ENCODE data around the gene HMX1.

The HMX1 gene

DNA sequence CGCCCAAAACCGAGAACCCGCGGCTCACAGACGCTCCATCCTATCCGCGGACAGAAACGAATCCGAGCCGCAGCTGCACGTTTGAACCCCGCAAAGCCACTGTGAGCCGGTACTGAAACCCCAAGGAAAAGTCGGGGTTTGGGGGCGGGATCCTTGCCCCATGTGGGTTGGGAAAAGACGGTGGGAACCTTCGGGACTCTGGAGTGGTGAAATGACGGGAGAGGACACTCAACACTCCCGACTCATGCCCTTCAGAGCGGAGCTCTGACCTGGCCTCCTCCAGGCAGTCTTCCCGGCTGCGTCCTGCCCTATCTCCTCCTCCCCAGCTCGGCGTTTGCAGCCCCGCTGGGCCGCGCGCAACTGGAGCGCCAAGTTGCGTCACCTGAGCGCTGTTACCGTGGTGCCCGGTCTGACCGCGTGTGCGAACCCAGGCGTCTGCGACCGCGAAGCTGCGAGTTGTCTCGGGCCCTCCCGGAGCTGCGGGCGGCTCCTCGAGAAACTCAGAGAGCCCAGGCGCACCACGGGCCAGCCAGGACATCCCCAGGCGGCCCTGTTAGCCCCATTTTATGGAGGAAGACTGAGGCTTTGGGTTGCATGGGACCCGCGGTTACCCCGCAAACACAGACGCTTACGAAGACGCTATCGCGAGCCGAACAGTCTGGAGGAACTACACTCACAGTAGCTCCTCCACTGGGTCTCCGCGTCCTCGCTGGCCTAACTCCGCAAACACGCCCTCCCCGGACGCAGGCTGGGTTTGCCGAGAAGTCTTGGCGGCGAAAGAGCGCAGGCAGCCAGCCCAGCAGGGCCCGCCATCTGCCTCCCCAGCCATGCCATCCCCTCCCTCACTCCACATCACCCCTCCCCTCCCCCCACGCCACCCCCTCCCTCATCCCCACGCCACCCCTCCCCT is 20.3 kb upstream of the HMX1 start:
- DNase-seq = no peak

DNA sequence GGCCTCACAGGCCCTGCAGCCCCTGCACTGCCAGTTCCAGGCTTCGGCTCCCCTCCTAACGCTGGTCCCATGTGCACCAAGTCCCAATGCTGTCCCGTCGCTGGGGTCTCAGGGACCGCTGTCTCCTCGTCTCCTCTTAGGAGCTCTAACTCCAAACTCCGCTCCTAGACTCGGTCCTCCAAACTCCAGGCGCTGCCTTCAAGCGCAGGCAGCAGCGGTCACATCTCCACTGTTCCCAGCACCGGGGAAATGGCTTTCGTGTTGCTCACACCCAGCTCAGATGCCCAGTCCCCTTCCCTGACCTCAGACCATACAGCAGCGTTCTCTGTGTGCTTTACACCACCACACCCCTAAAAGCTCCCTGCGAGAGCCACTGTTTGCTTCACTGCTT is 19.6 kb upstream of the HMX1 start:
- no peak for DNase-seq

DNA sequence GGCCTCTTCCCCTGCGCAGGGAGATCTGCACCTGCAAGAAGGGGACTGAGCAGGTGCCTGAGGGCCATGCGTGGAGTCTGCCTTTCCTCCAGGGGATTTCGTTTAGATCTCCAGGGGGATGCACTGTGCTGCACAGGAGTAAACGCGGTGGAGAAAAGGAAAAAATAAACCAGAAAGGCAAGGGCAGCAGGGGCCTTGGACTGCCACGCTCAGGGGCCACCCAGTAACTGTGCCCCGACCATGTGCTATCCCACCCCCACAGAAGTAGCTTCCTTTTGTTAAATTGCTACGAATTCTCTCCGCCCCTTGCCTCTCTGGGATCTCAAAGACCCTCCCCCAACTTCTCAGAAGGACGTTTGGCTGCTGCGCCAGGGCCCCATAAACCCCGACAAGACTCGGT is 17.2 kb upstream of the HMX1 start:
- DNase-seq = no peak

DNA sequence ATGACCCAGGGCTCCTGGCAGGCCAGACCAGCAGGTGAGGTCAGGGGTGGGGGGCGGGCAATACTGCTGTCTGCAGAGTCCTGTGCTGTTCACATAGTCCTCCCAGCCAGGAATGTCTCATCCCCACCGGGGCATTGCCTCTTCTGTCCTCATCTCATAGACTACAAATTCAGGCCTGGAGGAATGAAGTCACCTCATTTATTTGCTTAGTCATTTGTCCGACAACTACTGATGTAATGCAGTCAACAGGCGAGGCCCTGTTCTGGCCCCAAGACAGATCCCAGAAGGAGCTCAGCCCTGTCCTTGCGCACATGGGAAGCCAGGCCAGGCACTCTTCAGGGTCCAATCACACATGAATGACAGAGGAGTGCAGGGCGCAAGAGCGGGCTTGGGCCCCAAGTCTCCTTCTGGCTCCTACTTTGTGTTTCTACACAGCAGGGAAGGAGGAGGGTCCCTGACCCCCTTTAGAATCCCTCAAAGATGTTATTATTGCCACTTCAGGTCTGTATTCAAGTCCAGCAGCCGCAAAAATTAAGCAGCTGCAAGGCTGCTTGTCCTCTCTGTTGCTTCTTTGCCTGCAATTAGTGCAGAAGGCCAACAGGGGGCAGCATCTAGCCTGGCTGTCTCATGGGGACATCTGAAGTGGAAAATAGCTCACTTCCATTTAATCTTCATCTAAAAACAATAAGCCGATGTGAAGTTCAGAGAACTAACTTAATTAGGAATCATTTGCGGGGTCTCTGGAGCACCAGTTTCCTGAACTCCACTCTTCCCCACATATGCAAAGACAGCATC is 15.2 kb upstream of the HMX1 start:
- no peak for DNase-seq

DNA sequence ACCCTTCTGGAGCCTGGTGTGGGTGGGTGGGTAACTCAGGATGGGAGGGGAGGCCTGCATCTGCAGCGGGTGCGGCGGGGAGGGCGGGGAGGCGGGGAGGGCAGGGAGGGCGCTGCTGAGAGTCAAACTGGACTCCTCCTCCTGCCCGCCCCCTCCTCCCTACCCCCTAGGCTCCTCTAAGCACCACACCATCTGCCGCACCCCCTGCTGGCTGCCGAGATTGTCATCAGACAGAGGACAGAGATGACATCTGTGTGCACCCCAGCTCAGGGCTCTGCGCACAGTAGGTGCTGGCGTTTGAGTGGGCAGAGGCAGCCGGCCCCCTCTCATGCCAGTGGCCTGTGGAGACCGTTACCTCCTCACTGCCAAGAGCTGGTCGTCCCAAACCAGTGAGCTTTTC is 10.6 kb upstream of the HMX1 start:
- no peak for DNase-seq

DNA sequence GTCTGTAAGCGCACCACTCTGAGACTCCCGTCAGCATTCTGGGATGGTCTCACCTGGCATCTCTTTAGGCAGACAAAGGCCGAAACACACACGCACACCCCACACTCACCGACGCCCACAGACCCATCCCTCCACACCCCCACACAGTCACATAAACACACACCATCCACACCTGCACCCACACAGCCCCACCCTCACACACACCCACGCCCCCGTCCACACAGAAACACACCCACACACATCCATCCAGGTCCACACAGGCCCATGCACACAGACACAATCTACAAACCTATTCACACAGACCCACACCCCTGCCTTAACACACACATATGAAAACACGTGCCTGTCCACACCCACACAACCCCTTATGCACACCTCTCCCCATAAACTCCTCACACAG is 9.2 kb upstream of the HMX1 start:
- DNase-seq = no peak

DNA sequence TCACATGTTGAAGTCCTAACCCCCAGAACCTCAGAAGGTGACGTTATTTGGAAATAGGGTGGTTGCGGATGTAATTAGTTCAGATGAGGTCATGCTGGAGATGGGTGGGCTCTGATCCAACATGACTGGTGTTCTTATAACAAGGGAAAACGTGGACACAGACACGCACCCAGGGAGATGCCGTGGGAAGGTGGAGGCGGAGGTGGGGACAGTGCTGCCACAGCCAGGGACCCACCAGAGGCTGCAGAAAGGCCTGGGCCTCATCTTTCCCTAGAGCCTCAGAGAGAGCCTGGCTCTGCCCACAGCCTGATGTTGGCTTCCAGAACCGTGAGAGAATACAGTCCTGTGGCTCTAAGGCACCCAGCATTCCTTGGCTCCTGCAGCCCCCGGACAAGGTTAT is 7.9 kb upstream of the HMX1 start:
- DNase-seq = no peak

DNA sequence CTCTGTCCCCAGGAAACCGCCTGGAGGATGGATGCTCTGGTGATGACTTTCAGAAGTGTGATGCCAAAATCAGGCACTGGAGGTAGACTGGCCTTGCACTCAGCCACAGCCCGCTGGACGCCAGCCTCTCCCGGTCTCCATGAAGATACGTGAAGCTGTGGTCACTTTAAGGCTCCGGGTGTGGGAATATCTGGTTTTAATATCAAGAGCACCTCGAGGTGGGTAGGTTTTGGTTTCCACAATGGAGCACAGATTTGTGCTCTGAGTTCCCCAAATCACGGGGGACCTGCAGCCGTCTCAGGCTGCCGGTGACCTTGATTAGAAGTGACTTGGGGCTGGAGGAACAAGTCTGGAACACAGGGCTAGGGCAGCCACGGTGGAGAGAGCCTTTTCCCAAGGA is 6.8 kb upstream of the HMX1 start:
- no peak for DNase-seq

DNA sequence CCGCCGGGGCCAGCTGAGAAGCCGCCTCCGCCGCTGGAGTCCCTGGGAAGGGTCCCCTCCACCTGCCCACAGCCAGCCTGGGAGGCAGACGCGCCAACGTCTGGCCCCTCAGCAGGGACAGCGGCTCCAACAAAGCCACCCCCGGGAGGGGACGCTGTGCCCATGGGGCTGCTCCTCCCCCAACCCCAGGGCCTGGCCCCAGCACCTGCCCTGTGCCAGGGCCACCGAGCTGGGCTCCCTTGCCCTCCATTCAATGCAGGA is 6.1 kb upstream of the HMX1 start:
- DNase-seq = no peak

DNA sequence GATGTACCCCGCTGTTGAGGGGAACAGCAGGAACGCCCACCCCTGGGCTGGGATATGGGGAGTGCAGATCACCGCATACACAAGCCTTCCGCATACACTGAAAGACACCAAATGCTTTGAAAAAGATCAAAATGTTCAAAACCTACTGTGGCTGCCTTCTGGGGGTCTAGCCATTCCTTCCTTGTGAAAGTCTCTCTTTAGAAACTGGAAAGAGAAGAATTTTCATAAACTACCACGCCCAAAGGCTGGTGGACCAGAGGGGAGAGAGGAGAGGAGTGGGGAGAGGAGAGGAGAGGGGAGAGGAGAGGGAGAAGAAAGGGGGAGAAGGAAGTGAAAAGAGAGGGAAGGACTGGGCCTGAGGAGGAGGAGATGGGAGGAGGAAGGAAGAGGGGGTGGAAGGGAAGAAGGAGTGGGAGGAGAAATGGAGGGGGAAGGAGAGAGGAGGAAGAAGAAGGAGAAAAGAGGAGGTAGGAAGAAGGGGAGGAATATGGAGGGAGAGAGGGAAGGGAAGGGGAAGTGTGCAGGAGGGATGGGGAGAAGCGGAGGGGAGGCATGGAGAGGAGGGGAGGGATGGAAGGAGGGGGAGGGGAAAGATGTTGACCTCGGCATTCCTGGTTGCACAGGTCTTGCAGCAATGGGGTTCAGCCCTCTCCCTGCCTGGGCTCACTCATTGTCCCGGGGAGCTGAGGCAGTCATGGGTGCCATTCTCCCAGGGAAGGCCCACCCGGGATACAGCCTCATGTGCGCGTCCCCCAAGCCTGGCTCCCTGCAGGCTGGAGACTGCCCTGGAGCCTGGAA is 5.5 kb upstream of the HMX1 start:
- no peak for DNase-seq

DNA sequence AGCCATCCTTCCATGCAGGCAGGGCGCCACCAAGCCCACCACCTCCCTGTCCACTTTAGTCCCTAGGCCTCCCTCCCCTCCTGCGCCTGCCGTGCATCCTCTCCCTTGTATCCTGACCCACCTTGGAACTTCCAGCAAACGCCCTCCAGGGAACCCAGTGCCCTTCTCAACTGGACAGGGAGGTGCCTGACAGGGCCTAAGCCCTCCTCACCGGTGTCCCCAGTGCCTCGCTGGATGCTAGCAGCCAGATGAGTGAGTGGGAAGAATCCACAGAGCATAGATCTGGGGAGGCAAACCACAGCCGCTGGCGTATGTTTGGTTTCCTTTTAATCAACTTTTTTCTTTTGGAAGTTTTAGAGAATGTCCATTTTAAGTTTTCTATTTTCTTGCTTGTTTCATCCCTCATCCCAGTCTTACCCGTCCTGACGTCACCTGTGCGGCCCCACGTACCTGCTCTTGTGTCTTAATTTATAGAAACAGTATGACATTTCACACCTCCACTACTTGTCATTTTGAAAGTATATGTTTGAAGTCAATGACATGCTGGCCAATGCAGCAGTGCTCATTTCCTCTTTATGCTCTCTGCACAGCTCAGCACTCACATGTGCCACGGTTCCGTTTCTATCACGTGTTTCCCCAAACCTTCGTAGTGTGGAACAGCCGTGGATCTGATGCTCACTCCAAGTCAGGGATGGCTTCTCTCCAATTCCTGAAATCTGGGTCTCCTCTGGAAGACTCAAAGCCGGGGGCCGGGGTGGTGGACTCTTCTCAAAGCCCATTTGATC is 3.4 kb upstream of the HMX1 start:
- DNase-seq = no peak

DNA sequence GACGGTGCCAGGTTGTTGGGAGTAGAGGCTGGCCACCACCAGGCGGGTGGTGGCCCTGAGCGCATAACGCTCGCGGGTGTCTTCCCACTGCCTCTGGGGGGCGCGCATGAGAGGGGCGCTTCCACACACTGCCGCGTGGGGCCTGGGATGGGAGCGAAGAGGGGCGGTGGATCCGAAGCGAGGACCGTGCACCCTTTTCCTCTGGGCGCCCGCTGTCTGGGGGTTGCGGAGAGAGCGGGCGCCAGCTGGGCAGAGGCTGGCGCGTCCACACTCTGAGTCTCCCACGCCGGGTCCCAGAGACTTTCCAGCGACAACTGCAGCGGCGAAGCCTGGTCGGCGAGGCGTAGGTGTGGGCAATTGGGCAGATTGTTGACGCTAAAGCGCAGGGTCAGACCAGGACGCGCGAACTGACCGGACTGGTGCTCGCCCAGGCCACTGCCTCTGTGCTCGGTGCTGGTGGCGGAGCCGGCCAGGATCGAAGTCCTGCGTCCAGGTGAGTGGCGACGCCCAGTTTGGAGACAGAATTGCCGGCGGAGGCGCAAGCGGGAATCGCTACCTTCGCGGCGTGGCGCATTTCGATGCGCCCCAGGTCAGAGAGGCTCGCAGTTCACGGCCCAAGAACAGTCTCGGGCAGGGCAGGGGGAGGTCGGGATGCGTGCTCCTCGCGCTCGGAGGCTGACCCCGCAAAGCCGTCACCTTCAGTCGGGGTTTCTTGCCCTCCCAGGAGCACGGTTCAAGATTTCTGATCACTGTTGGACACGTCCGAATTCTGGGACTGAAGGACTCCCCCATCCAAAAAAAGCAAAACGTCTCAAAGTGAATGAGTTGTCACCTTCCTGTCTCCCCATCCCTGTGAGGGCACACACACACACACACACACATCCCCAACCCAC is 2.6 kb upstream of the HMX1 start:
- DNase-seq = no peak

DNA sequence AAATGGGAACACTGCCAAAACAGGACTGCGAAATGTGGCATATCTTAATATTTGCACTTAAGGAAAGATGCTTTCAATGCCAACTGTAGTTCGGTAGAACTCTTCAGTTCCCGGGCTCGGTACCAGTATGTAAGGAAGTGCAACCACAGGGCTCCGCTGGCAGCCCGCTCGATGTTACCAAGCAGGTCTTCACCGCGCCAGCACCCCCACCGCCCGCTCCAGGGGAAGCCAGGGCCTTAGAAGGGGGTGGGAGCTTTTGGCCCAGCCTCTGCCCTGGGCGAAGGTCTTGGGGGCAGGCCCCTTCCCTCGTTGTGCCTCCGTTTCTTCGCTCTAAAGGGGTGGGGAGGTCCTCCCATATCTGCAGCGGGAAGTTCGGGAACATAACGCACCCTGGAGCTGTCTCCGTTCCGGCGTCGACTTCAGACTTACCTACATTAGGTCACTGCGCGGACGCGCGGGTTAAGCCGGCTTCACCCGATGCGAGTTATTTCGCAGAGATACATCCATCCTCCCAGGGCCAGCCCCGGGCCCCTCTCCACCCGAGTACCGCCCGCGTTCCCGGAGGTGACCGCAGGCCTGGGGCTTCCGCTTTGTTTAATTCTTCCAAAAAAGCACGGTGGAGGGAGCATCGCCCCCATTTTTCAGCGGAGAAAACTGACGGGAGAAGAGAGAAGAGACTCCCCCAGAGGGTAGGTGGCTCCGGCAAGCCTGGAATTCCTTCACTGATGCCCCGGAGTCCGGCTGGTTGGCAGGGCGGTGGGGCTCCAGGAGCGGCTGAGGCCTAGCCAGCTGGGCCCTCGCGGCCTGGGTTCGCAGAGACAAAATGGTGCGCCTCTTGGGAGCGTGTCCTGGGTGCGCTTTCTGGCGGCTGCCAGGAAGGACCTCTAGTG is 1.0 kb upstream of the HMX1 start:
- no peak for DNase-seq

DNA sequence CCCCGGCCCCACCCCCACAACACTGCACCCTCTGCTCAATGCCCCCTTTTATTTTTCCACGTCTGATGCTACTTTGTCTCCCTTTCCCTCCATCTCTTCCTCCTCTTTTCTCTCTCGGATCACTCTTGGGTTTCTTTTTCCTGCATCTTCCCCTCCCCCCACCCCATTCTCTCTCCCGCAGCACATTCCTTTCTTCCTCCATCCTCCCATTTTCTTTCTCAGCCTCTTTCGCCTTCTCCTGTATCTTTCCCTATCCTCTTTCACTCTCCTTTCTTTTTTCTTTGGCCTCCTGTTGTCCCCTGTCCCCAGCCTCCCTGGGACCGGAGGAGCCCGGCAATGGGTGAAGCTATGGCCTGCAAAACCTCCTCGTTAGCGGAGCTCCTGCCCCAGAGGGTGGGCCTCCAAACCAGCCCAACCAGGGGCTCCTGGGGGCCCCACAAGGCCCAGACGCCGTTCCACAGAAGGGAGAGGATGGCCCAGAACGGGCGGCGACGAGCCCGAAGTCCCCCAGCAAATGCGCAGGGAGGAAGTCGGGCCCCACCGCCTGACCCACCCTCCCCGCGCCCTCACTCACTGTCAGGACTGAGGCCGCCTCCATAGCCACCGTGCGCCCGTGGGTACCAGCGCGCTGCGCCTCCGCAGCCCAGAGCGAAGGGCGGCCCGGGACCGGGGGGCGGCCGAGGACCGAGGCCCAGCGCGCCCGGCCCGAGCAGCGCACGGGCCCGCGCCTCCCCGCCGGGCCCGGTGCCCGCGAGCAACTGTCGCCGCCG is 807 bp downstream of the HMX1 start:
- DNase-seq = no peak

DNA sequence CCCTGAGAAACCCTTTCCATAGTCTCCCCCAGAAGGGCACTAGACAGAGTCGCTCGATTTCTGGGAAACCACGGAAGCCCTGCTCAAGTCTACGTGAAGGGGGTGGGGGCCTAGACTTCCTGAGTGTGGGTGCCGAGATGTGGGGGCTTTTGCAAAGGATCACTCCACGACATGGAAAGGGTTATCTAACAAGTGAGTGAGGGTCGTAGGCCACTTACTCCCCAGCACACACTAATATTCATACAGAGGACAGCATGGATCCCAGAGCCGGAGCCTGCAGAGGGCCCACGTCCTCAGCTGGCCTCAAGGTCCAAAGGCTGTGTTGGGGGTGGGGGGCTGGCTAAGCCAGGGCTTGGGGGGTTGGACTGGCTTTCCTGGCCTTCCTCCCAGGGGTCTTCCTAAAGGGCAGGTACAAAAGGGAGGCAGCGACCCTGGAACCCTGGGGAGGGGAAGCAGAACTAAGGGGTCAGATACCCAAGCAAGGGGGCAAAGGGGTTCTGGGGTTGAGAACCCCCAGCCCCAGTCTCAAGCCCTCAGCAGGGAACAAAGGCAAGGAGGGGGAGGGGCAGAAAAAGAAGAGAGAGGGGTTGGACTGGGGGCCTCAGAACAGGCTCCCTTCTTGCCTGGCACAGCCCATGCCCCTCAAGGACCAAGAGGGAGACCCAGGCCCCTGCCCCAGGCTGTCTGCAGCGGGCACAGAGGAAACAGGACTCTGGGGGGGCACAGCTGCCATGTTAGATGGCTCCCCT is 1.6 kb downstream of the HMX1 start:
- no peak for DNase-seq

DNA sequence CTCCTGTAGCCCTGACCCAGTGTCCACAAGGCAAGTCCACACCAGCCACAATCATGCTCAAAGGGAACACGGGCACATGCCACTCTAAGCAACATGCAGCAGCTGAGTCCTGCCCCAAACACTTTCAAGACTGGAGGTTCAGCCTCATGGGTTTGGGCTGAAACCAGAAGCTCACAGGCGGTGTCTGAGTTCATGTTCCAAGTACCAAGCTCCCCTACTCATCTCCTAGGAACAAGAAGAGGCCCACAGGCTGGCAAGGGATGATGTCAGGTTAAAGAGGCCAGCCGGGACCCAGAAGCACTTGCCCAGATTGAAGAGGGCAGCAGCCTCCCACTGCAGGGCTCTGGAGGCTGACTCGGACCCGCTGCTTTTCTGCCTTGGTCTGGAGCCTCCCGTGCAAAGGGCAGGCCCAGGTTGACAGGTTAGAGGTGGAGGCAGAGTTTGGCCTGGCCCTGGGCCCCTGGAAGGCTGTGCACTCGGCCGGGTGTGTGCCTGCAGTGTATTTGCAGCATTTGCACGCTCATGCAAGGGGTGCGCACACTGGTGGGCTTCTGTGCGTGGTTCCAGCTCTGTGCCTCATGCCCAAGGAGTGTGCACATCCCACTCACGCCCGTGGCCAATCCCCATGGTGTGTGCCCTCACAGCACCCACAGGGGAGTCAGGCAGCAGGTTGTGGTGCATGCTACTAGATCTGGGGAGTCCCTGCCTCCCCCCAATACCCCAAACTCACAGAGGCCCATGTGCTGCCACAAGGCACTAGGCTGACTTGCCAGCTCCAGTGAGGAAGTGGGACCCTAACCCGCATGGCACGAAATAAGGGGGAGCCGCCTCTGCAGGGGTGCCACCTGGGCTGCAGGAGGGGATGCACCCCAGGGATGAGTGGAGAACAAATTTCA is 2.4 kb downstream of the HMX1 start:
- no peak for DNase-seq

DNA sequence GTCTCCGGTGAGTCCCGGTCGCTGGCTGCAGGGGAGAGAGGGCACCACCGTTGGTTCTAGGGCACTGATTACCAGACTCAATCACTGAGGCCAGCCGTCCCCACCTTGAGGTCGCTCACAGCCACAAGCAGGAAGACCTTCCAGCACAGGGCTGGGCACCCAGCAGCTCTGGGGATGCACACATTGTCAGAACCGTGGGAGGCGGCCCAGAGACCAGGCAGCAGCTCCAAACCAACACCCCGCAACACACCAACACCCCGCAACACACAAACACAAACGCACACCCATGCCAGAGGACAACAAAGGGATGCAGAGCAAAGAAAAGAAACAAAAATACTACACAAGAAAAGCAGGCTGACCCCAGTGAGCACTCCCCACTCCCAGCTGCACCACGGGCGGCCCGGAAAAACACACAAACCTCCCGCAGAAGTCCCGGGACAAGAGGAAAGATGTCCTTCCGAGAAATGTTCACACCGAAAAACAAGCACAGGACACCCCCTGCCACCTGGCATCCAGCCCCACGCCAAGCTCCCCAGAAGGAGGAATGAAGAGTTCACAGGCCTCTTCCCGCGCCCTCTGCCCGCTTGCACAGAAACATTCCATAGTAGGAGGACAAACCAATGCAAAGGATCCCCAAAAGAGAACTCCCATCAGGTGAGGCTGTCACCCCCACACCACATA is 3.2 kb downstream of the HMX1 start:
- no peak for DNase-seq

Measured in activated T-cell treated with anti-CD3 and anti-CD28 coated beads, Interleukin-2, amount 50 U/mL, for 48 hours (primary cell).